ENCODE measurements around the gene MPZ.
"Not testable (repeated sequence)": the region's sequence is repeated elsewhere in the genome, so short reads cannot be mapped to it uniquely, and the experiment has no call there.

The MPZ gene

GRCh38 chr1:161299347-161299746 lies 10.4 kb downstream of the MPZ start:
- DNase-seq, result no peak

- DNase-seq, result no peak
Measured at GRCh38 chr1:161298116-161298515, 11.7 kb downstream of the MPZ start.

GRCh38 chr1:161297415-161297814 lies 12.4 kb downstream of the MPZ start:
- no peak for DNase-seq

GRCh38 chr1:161290779-161291178 lies 19.0 kb downstream of the MPZ start:
- no peak for DNase-seq

- DNase-seq, result no peak
Measured at GRCh38 chr1:161287482-161288054, 22.2 kb downstream of the MPZ start.

- DNase-seq, result no peak
Measured at GRCh38 chr1:161285521-161285920, 24.2 kb downstream of the MPZ start.

- no peak for DNase-seq
Measured at GRCh38 chr1:161285113-161285512, 24.7 kb downstream of the MPZ start.

- no peak for DNase-seq
Measured at GRCh38 chr1:161282991-161283390, 26.8 kb downstream of the MPZ start.

GRCh38 chr1:161274874-161275273 lies 34.9 kb downstream of the MPZ start:
- no peak for DNase-seq

- DNase-seq, result no peak
Measured at GRCh38 chr1:161273402-161273801, 36.4 kb downstream of the MPZ start.

GRCh38 chr1:161267321-161267720 lies 42.4 kb downstream of the MPZ start:
- no peak for DNase-seq

GRCh38 chr1:161266836-161267235 lies 42.9 kb downstream of the MPZ start:
- no peak for DNase-seq

- no peak for DNase-seq
Measured at GRCh38 chr1:161266202-161266601, 43.6 kb downstream of the MPZ start.

GRCh38 chr1:161265305-161265704 lies 44.5 kb downstream of the MPZ start:
- DNase-seq, result no peak

GRCh38 chr1:161261261-161262235 lies 48.2 kb downstream of the MPZ start:
- no peak for DNase-seq

- DNase-seq, result no peak
Measured at GRCh38 chr1:161260376-161261260, 49.1 kb downstream of the MPZ start.

- no peak for DNase-seq
Measured at GRCh38 chr1:161259765-161260164, 50.0 kb downstream of the MPZ start.

GRCh38 chr1:161259345-161259702 lies 50.4 kb downstream of the MPZ start:
- DNase-seq, result no peak

- DNase-seq, result no peak
Measured at GRCh38 chr1:161258439-161259344, 51.1 kb downstream of the MPZ start, which contains the start of gene PCP4L1. Gene PCP4L1 (plus strand): TSS chr1:161258745. CDS start chr1:161258975, 230 bp downstream.

- DNase-seq, result not testable (repeated sequence)
Measured at GRCh38 chr1:161257109-161257508, 52.7 kb downstream of the MPZ start.

GRCh38 chr1:161255955-161256520 lies 53.7 kb downstream of the MPZ start:
- DNase-seq, result not testable (repeated sequence)

GRCh38 chr1:161255302-161255701 lies 54.5 kb downstream of the MPZ start:
- not testable (repeated sequence) for DNase-seq

All from NCI-H2081 treated with DMSO at 0.1 percent for 48 hours (cell line).